ENCODE measurements around the gene RTN4R.

RTN4R gene

DNA sequence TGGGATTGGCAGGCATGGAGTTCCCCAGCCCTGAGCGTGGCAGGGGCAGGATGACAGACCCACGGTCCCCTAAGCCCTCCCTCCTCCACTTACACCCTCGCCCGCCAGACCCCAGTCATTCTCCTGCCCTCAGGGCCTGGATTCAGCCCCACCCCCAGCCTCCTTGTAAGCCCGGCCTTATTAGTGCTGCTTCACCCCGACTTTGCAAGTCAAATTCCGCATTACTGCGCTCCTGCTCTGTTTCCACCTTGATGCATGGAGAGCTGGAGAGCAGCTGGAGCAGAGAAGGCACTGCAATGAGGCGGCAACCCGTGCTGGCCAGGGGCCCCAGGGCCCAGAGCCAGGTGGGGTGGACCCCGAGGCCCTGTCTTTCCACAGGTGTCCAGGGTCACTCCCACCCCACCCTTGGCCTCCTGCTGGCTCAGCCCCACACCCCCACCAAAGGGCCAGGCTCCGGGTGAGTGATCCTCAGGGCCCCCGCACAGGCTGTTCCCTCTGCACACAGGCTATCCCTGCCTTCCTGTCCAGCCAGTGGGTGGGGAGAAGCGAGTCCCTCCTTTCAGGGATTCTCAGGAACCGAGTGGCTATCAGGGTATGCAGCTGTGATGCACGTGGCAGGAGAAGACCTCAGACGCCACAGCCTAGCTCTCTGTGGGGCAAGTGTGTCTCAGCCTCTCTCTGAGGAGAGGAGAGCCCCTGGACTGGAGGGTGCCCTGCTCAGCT, 36.4 kb downstream of the RTN4R start:
- no peak for DNase-seq
- H3K4me3 ChIP-seq (ENCODE audit: low read depth, low read length): no peak overlapping the region
- H3K27ac ChIP-seq: no peak overlapping the region
- in situ Hi-C loops (cut with HindIII; ENCODE audit: low pct_ligation_motif_present, low sequenced_read_pairs): no loop called here
- H3K36me3 ChIP-seq (replicated peaks): no peaks in the 10 kb centered on the region
- TF ChIP-seq, protein P1, sequence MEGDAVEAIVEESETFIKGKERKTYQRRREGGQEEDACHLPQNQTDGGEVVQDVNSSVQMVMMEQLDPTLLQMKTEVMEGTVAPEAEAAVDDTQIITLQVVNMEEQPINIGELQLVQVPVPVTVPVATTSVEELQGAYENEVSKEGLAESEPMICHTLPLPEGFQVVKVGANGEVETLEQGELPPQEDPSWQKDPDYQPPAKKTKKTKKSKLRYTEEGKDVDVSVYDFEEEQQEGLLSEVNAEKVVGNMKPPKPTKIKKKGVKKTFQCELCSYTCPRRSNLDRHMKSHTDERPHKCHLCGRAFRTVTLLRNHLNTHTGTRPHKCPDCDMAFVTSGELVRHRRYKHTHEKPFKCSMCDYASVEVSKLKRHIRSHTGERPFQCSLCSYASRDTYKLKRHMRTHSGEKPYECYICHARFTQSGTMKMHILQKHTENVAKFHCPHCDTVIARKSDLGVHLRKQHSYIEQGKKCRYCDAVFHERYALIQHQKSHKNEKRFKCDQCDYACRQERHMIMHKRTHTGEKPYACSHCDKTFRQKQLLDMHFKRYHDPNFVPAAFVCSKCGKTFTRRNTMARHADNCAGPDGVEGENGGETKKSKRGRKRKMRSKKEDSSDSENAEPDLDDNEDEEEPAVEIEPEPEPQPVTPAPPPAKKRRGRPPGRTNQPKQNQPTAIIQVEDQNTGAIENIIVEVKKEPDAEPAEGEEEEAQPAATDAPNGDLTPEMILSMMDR (IDR thresholded peaks at IDR 0.05; ENCODE audit: low read depth, low read length, missing control alignments): no peak
- H3K27me3 ChIP-seq (replicated peaks): peaks cover 29% of the 10 kb centered on the region

DNA sequence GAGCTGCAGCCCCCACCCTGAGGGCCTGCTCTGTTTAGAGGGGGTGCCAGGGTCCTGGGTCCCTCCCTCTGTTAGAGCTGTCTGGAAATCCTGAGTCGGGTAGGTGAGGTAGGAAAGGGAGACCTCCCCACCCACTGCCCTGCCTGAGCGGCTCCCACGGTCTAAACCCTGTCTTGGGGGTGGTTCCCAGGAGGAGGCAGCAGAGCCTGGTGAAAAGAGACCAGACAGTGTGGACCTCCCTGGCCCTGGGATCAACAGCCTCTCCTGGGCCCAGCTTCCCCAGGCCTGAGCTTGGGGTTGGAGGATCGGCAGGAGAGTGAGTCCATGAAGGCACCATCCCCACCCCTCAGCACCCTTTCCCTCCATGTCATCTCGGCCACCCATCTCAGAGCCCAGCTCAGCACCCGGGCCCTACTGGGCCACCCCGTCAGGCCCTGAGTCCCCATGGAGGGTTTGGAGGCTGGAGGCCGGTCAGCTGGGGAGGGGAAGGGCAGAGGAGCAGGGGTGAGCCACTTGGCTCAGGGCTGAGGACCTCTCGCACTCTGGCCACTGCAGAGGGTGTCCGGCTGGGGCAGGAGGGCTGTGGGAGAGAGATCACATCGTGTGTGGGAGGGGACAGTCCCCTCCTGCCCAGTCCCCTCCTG, 37.2 kb downstream of the RTN4R start:
- in situ Hi-C loops (cut with HindIII; ENCODE audit: low pct_ligation_motif_present, low sequenced_read_pairs): no loop called here
- Histone ChIP-seq H3K27ac (no peak overlapping the region), H3K27me3 (replicated peaks) (peaks cover 29% of the 10 kb centered on the region), H3K4me3 (ENCODE audit: low read depth, low read length) (no peak overlapping the region), H3K36me3 (replicated peaks) (no peaks in the 10 kb centered on the region)
- no peak for DNase-seq
- TF ChIP-seq, protein P1 (IDR thresholded peaks at IDR 0.05; ENCODE audit: low read depth, low read length, missing control alignments): no peak

DNA sequence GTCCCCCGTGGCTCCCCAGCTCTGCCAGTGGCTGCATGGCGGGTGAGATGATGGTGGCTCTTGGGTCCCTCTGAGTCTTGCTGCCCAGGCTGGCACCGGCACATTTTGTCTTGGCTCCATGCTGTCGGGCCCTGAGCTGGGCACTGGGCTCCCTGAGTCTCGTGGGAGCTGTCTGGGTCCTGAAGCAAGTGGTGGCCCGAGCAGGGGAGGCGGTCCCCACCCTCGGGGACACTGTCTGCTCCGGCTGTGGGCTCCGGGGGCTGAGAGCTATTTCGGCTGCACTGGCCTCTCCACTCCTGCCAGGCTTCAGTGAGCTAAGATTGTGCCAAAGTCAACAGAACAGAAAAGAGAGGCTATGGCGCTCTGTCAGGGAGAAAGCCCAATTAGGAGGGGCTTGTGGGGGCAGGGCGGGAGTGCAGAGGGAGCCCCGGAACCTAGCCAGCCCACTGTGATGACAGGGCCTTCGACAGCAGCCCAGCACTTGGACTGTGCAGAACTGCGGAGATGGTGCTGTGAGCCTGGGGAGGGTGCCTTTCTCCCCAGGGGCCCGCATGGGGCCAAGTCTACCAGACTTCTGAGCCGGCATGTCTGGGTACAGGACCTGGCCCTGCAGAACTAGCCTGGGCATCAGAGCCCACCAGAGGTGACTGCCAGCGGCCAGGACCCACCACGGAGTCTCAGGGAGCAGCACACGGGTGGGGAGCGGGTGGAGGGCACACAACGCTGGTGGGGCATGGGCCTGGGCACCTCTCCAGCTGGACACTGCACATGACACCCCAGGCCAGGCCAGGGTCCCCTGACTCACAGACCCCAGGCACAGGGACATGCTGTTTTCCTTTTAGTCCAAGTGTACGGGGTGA, 38.0 kb downstream of the RTN4R start:
- TF ChIP-seq, protein P1 (IDR thresholded peaks at IDR 0.05; ENCODE audit: low read depth, low read length, missing control alignments): no peak

DNA sequence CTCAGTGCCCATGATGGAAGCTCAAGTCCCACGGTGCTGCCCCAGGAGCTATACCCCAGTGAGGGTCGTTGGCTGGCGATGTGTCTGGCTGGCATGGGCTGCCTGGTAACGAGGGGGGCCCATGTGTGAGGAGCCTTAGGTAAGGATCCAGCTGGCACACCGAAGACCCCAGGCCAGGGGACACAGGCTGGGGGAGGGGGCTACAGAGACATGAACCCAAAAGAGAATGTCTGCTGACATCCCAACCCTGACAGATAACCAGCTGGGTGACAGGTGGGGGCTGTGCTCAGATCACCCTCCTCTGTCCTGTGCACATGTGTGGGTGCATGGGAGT, 39.2 kb downstream of the RTN4R start:
- DNase-seq: no peak
- TF ChIP-seq, protein P1 (IDR thresholded peaks at IDR 0.05; ENCODE audit: low read depth, low read length, missing control alignments): no peak
- H3K27me3 ChIP-seq (replicated peaks): peaks cover 29% of the 10 kb centered on the region
- no peak overlapping the region for H3K4me3 ChIP-seq (ENCODE audit: low read depth, low read length)
- in situ Hi-C loops (cut with HindIII; ENCODE audit: low pct_ligation_motif_present, low sequenced_read_pairs): no loop called here
- H3K36me3 ChIP-seq (replicated peaks): no peaks in the 10 kb centered on the region
- H3K27ac ChIP-seq: no peak overlapping the region

More for the DNA sequence above, 38.0 kb downstream of the RTN4R start:
- H3K27ac ChIP-seq: no peak overlapping the region
- no peak for DNase-seq
- H3K27me3 ChIP-seq (replicated peaks): peaks cover 29% of the 10 kb centered on the region
- in situ Hi-C loops (cut with HindIII; ENCODE audit: low pct_ligation_motif_present, low sequenced_read_pairs): no loop called here
- H3K4me3 ChIP-seq (ENCODE audit: low read depth, low read length): no peak overlapping the region
- no peaks in the 10 kb centered on the region for H3K36me3 ChIP-seq (replicated peaks)

DNA sequence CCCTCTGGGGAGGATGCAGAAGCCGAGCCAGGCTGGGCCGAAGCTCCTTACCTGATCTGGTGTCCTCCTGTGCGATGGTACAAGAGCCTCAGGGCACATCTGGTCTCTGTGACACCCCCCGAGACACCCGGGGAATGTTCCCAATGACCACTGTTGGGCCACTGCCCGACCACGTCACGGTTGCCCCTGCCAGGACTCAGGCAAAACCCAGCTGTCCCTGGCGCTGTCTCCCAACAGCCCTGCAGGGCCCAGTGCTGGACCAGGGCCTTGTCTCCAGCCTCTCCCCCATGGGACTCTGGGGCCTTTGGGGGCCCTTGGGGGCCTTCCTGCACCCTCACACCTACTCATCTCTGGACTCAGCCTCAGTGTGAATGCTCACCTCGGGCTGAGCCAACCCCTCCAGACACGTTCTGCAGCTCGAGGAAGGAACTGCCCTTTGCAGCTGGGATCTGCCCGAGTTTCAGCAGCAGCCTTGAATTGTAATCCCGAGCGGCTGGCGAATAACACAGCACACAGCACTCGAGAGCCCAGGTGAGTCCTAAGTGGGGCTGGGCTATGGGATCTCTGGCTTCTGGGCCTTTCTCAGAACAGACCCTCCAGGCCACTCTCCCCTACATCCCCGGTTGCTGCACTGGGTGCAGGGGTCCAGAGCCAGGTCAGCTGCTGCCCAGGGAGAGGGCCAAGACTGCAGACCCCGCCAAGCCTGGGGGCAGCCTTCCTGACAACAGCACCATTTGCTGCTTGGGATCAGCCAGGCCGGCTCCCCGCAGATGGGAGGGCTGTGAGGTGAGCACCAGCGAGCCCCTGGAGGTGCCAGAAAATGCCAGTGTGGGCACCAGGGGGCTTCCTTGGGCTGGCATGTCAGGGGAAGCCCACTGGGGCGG, 39.8 kb downstream of the RTN4R start:
- peaks cover 29% of the 10 kb centered on the region for H3K27me3 ChIP-seq (replicated peaks)
- in situ Hi-C loops (cut with HindIII; ENCODE audit: low pct_ligation_motif_present, low sequenced_read_pairs): no loop called here
- H3K36me3 ChIP-seq (replicated peaks): no peaks in the 10 kb centered on the region
- TF ChIP-seq, protein P1 (IDR thresholded peaks at IDR 0.05; ENCODE audit: low read depth, low read length, missing control alignments): no peak
- no peak for DNase-seq
- H3K4me3 ChIP-seq (ENCODE audit: low read depth, low read length): no peak overlapping the region
- H3K27ac ChIP-seq: no peak overlapping the region
